Testis (tissue), 2 donors: ENCODE data around the gene ANXA9.

ENCODE experiments used
- CTCF ChIP-seq, 3 experiments: fragments of 450-650 bp in 2 of 3; fragments of 200-600 bp in 1 of 3; sonication (generic) in 1 of 3; IDR thresholded peaks; one replicate each; pipeline ENCODE4 v1.5.1; 2016 to 2019; ENCODE audit warnings: antibody characterized with exemption in 3 of 3, mild to moderate bottlenecking in 2 of 3, moderate library complexity in 1 of 3
- POLR2A ChIP-seq: fragments of 450-650 bp; IDR thresholded peaks from one replicate; pipeline ENCODE4 v1.6.1; 2017; ENCODE audit warnings: antibody characterized with exemption, mild to moderate bottlenecking, moderate library complexity

GRCh38 chr1:151005729-151006319, 23.7 kb downstream of the ANXA9 start:
- TF ChIP-seq POLR2A (no peak), CTCF (IDR thresholded peaks at IDR 0.05) (no peak)
